Heart left ventricle (tissue), 13 donors: Measurements from ENCODE around the gene RRP9.
A peak's percentile ranks its signal among the peaks of the same experiment; 100 is the strongest.

Source experiments
- CTCF ChIP-seq, 12 donors: fragments of 200-600 bp; sonication (generic) in 4 of 12; IDR thresholded peaks; one replicate each; pipeline versions ENCODE4 v1.5.0 to v1.8.0; 2018 to 2022; ENCODE audit warnings: antibody characterized with exemption in 12 of 12, mild to moderate bottlenecking in 5 of 12
- POLR2A ChIP-seq, 2 donors: fragments of 450-650 bp; IDR thresholded peaks; one replicate each; pipeline ENCODE4 v1.6.1; 2017; ENCODE audit warnings: antibody characterized with exemption in 2 of 2, mild to moderate bottlenecking in 2 of 2, moderate library complexity in 2 of 2
- donor health status: ischemic (EF 13 %, LVEDD 7.1; RV severe dilation, severe dysfunction).
- donor health status: DM: no; HTN: yes; CAD: no.
- donor health status: DM: no; HTN: no; CAD: no.
- donor health status: ischemic (EF 25% LVEDD 6.9; RV normal size, moderate dysfunction).
- donor health status: ischemic (EF 25% LVEDD 5.7; RV mildly dilated, moderate dysfunction).
- donor health status: ischemic (EF 35%, LVEDD 5.7; RV mildly dilated, moderate dysfunction).
- donor health status: nonischemic (EF 11% LVEDD 7.7; RV severe dilation, severe dysfunction).
- donor health status: DM: yes; HTN: yes; CAD: no.
- donor health status: PGD.
- donor health status: ischemic (EF 29% LVEDD 5.4; RV normal size, mild dysfunction).
- donor health status: nonischemic (EF 23%, LVEDD 6.1; RV moderate dilation, normal function).

GRCh38 chr3:51966922-51967383 lies 25.2 kb upstream of the RRP9 start:
- TF ChIP-seq CTCF (IDR thresholded peaks at IDR 0.05) (no peak), POLR2A (IDR thresholded peaks at IDR 0.05) (peak in 1 of 2 donors; percentile 49)
